GM10266 (cell line): ENCODE measurements around the gene AFDN.

Experiments
- DNase-seq: peaks from one replicate; pipeline ENCODE4 v3.0.0; 2012; ENCODE audit errors: extremely low spot score
- TF ChIP-seq, protein P1 (sequence below): IDR thresholded peaks from 2 replicates; pipeline ENCODE4 v1.5.1; 2012; ENCODE audit warnings: mild to moderate bottlenecking, low read depth; ENCODE audit not compliant: control insufficient read depth, insufficient read depth; ENCODE audit errors: missing control alignments

Gene AFDN

DNA sequence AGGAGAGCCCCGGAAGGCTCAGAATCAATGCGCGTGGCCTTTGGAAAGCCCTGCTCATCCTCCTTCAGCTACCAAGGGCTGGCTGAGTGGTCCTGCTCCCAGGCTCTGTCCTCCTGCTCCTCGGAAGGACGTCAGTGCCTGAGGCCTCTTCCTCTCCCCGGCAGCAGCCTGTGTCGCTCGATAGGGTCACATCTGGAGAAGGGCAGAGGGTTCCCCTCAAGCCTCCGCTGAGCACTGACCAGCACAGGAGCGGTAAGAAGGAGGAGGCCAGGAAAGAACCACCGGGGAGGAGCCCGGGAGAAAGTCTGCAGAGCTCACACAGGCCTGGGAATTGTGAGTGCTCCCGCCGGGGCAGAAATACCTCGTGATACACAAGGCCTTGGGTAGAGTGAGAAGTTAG is 192.0 kb downstream of the AFDN start:
- DNase-seq = no peak
- TF ChIP-seq, protein P1, sequence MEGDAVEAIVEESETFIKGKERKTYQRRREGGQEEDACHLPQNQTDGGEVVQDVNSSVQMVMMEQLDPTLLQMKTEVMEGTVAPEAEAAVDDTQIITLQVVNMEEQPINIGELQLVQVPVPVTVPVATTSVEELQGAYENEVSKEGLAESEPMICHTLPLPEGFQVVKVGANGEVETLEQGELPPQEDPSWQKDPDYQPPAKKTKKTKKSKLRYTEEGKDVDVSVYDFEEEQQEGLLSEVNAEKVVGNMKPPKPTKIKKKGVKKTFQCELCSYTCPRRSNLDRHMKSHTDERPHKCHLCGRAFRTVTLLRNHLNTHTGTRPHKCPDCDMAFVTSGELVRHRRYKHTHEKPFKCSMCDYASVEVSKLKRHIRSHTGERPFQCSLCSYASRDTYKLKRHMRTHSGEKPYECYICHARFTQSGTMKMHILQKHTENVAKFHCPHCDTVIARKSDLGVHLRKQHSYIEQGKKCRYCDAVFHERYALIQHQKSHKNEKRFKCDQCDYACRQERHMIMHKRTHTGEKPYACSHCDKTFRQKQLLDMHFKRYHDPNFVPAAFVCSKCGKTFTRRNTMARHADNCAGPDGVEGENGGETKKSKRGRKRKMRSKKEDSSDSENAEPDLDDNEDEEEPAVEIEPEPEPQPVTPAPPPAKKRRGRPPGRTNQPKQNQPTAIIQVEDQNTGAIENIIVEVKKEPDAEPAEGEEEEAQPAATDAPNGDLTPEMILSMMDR = no peak

DNA sequence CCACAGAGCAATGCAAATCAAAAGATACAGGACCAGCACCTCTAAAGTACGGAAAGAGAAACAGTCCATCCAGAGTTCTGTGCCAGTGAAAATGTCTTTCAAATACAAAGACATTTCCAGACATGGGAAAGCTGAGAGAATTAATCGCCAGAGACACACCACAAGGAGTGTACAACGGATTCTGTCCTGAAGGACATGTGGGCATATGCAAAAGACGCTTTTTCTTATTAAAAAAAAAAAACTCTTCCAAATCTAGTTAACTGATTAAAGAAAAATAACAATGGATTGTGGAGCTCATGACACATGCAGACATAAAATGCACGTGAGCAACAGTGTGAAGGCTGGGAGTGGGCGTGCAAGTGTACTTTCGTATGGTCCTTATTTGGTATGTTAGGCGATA is 193.5 kb downstream of the AFDN start:
- no peak for DNase-seq

DNA sequence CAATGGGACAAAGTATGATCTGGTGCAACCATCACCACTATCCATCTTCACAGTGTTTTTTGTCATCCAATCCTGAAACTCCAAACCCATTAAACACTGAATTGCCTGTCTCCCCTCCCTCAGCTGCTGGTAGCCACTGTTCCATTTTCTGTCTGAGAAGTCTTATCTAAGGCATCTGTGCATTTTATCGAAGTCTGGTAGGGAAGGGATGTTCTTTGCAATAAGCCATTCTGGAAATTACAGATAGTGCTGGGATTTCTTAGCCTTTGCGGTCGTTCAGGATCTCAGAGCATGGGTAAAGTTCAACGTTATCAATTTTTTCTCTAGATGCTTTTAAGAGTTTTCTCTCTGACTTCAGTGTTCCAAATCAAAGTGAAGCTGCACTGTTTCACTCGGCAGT is 194.9 kb downstream of the AFDN start:
- DNase-seq = no peak
- TF ChIP-seq, protein P1 = no peak

More for the DNA sequence above, 193.5 kb downstream of the AFDN start:
- TF ChIP-seq, protein P1 = no peak
